ENCODE results near the gene DLGAP1.

DNA sequence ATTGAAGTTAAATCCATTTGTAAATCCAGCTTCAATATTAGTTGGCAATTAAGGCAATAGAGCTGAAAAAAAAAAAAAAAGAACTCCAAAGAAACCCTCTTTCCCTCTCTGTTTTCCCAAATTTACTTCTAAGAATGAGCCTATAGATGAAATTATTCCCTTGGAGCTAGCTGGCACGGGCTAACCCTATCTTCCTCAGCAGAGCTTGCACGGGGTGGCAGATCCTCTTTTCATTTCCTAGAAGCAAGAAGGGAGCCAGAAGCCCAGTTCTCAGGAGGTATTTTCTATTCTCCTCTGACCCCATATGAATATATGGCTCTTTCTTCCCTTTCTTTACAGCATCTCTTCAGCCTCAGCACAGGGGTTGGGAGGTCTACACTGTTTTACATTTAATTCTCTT, 579.1 kb downstream of the DLGAP1 start:
- TF ChIP-seq, protein P1, sequence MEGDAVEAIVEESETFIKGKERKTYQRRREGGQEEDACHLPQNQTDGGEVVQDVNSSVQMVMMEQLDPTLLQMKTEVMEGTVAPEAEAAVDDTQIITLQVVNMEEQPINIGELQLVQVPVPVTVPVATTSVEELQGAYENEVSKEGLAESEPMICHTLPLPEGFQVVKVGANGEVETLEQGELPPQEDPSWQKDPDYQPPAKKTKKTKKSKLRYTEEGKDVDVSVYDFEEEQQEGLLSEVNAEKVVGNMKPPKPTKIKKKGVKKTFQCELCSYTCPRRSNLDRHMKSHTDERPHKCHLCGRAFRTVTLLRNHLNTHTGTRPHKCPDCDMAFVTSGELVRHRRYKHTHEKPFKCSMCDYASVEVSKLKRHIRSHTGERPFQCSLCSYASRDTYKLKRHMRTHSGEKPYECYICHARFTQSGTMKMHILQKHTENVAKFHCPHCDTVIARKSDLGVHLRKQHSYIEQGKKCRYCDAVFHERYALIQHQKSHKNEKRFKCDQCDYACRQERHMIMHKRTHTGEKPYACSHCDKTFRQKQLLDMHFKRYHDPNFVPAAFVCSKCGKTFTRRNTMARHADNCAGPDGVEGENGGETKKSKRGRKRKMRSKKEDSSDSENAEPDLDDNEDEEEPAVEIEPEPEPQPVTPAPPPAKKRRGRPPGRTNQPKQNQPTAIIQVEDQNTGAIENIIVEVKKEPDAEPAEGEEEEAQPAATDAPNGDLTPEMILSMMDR (IDR thresholded peaks at IDR 0.05), result no peak
- TF ChIP-seq ZFX (IDR thresholded peaks at IDR 0.05; ENCODE audit: borderline replicate concordance), result no peak
